DND-41 (cell line): ENCODE measurements around the gene SCNN1B.

Experiments used
- EZH2 ChIP-seq: IDR thresholded peaks from 3 replicates; pipeline ENCODE4 v1.6.1; 2012; ENCODE audit warnings: borderline replicate concordance, low read depth, mild to moderate bottlenecking, moderate library complexity, low read length, inconsistent platforms; ENCODE audit not compliant: severe bottlenecking
- TF ChIP-seq, protein P1 (sequence below): IDR thresholded peaks from 2 replicates; pipeline ENCODE4 v1.5.1; 2012; ENCODE audit warnings: borderline replicate concordance, low read length, moderate library complexity, mild to moderate bottlenecking; ENCODE audit not compliant: poor library complexity, severe bottlenecking; ENCODE audit errors: extremely low read depth

- no peak for TF ChIP-seq EZH2
- TF ChIP-seq, protein P1, sequence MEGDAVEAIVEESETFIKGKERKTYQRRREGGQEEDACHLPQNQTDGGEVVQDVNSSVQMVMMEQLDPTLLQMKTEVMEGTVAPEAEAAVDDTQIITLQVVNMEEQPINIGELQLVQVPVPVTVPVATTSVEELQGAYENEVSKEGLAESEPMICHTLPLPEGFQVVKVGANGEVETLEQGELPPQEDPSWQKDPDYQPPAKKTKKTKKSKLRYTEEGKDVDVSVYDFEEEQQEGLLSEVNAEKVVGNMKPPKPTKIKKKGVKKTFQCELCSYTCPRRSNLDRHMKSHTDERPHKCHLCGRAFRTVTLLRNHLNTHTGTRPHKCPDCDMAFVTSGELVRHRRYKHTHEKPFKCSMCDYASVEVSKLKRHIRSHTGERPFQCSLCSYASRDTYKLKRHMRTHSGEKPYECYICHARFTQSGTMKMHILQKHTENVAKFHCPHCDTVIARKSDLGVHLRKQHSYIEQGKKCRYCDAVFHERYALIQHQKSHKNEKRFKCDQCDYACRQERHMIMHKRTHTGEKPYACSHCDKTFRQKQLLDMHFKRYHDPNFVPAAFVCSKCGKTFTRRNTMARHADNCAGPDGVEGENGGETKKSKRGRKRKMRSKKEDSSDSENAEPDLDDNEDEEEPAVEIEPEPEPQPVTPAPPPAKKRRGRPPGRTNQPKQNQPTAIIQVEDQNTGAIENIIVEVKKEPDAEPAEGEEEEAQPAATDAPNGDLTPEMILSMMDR, result no peak
Measured at GRCh38 chr16:23268561-23268960, 33.5 kb upstream of the SCNN1B start.
